Stimulated activated CD8-positive, alpha-beta memory T cell treated with anti-CD3 and anti-CD28 coated beads, Interleukin-12 subunit alpha, Interleukin-12 subunit beta, amount 100 ng/mL, for 1 hour (primary cell): Measurements from ENCODE around the gene MLF2.

ENCODE experiments used
- DNase-seq: peaks from one replicate; pipeline ENCODE4 v3.0.0-alpha.2; 2020; ENCODE audit warnings: low read depth

The MLF2 gene

GRCh38 chr12:6778217-6778573, 25.3 kb upstream of the MLF2 start:
- no peak for DNase-seq

- DNase-seq: no peak
Observed at GRCh38 chr12:6777386-6777785, 24.4 kb upstream of the MLF2 start.

- DNase-seq: no peak
Observed at GRCh38 chr12:6775185-6776174, 22.5 kb upstream of the MLF2 start.

GRCh38 chr12:6774499-6775062, 21.6 kb upstream of the MLF2 start:
- DNase-seq: no peak

GRCh38 chr12:6773590-6774351, 20.8 kb upstream of the MLF2 start:
- DNase-seq: no peak

GRCh38 chr12:6772726-6773589, 20.0 kb upstream of the MLF2 start:
- no peak for DNase-seq

- no peak for DNase-seq
Observed at GRCh38 chr12:6772331-6772695, 19.4 kb upstream of the MLF2 start, which contains the start of gene LAG3. Gene LAG3, plus strand, starts transcription at chr12:6772520. Its CDS starts 333 bp downstream, at chr12:6772853.

- DNase-seq: no peak
Observed at GRCh38 chr12:6771509-6772330, 18.8 kb upstream of the MLF2 start.

- DNase-seq: no peak
Observed at GRCh38 chr12:6771091-6771495, 18.2 kb upstream of the MLF2 start.

- no peak for DNase-seq
Observed at GRCh38 chr12:6770600-6770999, 17.7 kb upstream of the MLF2 start.

- DNase-seq: no peak
Observed at GRCh38 chr12:6770094-6770493, 17.2 kb upstream of the MLF2 start.

- no peak for DNase-seq
Observed at GRCh38 chr12:6769666-6770065, 16.7 kb upstream of the MLF2 start.

GRCh38 chr12:6768990-6769389, 16.0 kb upstream of the MLF2 start:
- no peak for DNase-seq

- DNase-seq: no peak
Observed at GRCh38 chr12:6768437-6768914, 15.5 kb upstream of the MLF2 start.

GRCh38 chr12:6767353-6768319, 14.7 kb upstream of the MLF2 start:
- no peak for DNase-seq

- DNase-seq: no peak
Observed at GRCh38 chr12:6766651-6767349, 13.9 kb upstream of the MLF2 start.

- DNase-seq: no peak
Observed at GRCh38 chr12:6765634-6766581, 13.0 kb upstream of the MLF2 start, which contains the start of gene PTMS. Gene PTMS, plus strand, starts transcription at chr12:6766363. Its CDS starts 343 bp downstream, at chr12:6766706.
